Kidney (tissue), 14 donors: ENCODE results near the gene CNTF. TPM values are rescaled to one million over a fixed set of nuclear protein-coding genes. Genes with fewer than 3 reads are reported as not detected.

ENCODE experiments used
- DNase-seq, 5 donors: peaks; one replicate each; pipeline ENCODE4 v3.0.0-alpha.2; 2013 to 2020
- FAIRE-seq: peaks from 2 replicates; lab custom pipeline; 2012; peaks lifted over from hg19 to GRCh38; lab: Jason Lieb, UNC
- H3K27ac ChIP-seq, 2 donors: one replicate each; pipeline ENCODE4 v1.7.0; 2013; ENCODE audit warnings: low read depth in 2 of 2, low read length in 2 of 2, inconsistent platforms in 1 of 2
- H3K27me3 ChIP-seq: one replicate; pipeline ENCODE4 v1.7.1; 2013; ENCODE audit warnings: low read length, inconsistent platforms; ENCODE audit not compliant: control insufficient read depth, insufficient read depth
- H3K36me3 ChIP-seq, 3 donors: one replicate each; pipeline versions ENCODE4 v1.7.0 to v1.7.1; 2013; ENCODE audit warnings: low read length in 3 of 3, control low read depth in 1 of 3, inconsistent platforms in 1 of 3; ENCODE audit not compliant: insufficient read depth in 3 of 3, control insufficient read depth in 2 of 3
- H3K4me1 ChIP-seq, 3 donors: one replicate each; pipeline versions ENCODE4 v1.7.0 to v1.7.1; 2013; ENCODE audit warnings: low read length in 3 of 3, inconsistent platforms in 1 of 3, low read depth in 1 of 3; ENCODE audit not compliant: control insufficient read depth in 2 of 3, insufficient read depth in 2 of 3
- H3K4me3 ChIP-seq, 3 donors: one replicate each; pipeline versions ENCODE4 v1.7.0 to v1.8.1; 2013; ENCODE audit warnings: low read length in 3 of 3, control low read depth in 1 of 3, inconsistent platforms in 1 of 3
- H3K9ac ChIP-seq, 3 donors: one replicate each; pipeline versions ENCODE4 v1.7.0 to v1.7.1; 2013; ENCODE audit warnings: low read length in 3 of 3, control low read depth in 1 of 3, inconsistent platforms in 1 of 3
- H3K9me3 ChIP-seq, 3 donors: one replicate each; pipeline versions ENCODE4 v1.7.0 to v1.7.1; 2013; ENCODE audit warnings: low read length in 3 of 3, control low read depth in 1 of 3, inconsistent platforms in 1 of 3; ENCODE audit not compliant: control insufficient read depth in 2 of 3, insufficient read depth in 1 of 3
- CTCF ChIP-seq: IDR thresholded peaks from 3 replicates; pipeline ENCODE4 v1.5.1; 2012; ENCODE audit warnings: mild to moderate bottlenecking, moderate library complexity, borderline replicate concordance; ENCODE audit not compliant: insufficient read depth; ENCODE audit errors: extremely low read depth
- intact Hi-C: fragments of 100-400 bp; cut with DNase I; formaldehyde crosslinking; loops from one replicate; pipeline ENCODE4 v1.11.1; 2022
- polyA plus RNA-seq: library from polyadenylated mRNA; stranded (reverse); fragments of 350-450 nt; fragmentation: Illumina TruSeq; extraction: RNeasy Lipid Tissue Mini Kit (QIAGEN cat#74804); gene quantifications from one replicate; pipeline ENCODE4 v1.2.3, GENCODE V29; 2014; ENCODE audit warnings: low read depth, low replicate concordance; ENCODE audit not compliant: insufficient read depth
- total RNA-seq: library from RNA; stranded (reverse); fragmentation: NEBNext Ultra II Directional; extraction: Animal tissue kit (Norgen Biotek cat#: 25700); gene quantifications from one replicate; pipeline ENCODE4 v1.2.1, GENCODE V29; 2021
- donor health status: control.
- donor health status: control.
- donor health status: control.
- donor health status: control.
- donor health status: control.
- donor health status: DM: yes; HTN: yes; CAD: no.
- donor health status: Normal renal cell carcinoma (clear cell type).

CNTF gene
- total and polyA plus RNA-seq, 2 donors from 2014 or later, result 0.41 to 1.2 TPM

- no peaks in the 10 kb centered on the region for H3K9me3 ChIP-seq
- H3K4me3 ChIP-seq, result no peak overlapping the region
- H3K9ac ChIP-seq, result no peak overlapping the region
- FAIRE-seq (no peak), DNase-seq (no peak)
- TF ChIP-seq CTCF, result no peak
- H3K27me3 ChIP-seq, result no peaks in the 10 kb centered on the region
- peaks cover 0 to 6% (median 0%) of the 10 kb centered on the region in 3 donors for H3K4me1 ChIP-seq
- peaks cover 9 to 70% (median 35%) of the 10 kb centered on the region in 3 donors for H3K36me3 ChIP-seq
- intact Hi-C loops, result no loop called here
- no peak overlapping the region for H3K27ac ChIP-seq
Observed at GRCh38 chr11:58616594-58616993, 5.9 kb upstream of the CNTF start.

- Histone ChIP-seq H3K9ac (no peak overlapping the region), H3K4me1 (peaks cover 0 to 6% (median 0%) of the 10 kb centered on the region in 3 donors), H3K27me3 (no peaks in the 10 kb centered on the region), H3K27ac (no peak overlapping the region), H3K36me3 (peaks cover 5 to 63% (median 33%) of the 10 kb centered on the region in 3 donors), H3K4me3 (no peak overlapping the region), H3K9me3 (no peaks in the 10 kb centered on the region)
- DNase-seq (no peak), FAIRE-seq (no peak)
- intact Hi-C loops, result no loop called here
- TF ChIP-seq CTCF, result no peak
Observed at GRCh38 chr11:58617976-58618557, 4.4 kb upstream of the CNTF start.

- no peaks in the 10 kb centered on the region for H3K9me3 ChIP-seq
- peaks cover 0 to 13% (median 2%) of the 10 kb centered on the region in 3 donors for H3K4me1 ChIP-seq
- peaks cover 7 to 42% (median 32%) of the 10 kb centered on the region in 3 donors for H3K36me3 ChIP-seq
- FAIRE-seq (no peak), DNase-seq (no peak)
- H3K9ac ChIP-seq, result no peak overlapping the region
- H3K27ac ChIP-seq, result no peak overlapping the region
- H3K27me3 ChIP-seq, result no peaks in the 10 kb centered on the region
- no peak for TF ChIP-seq CTCF
- H3K4me3 ChIP-seq, result no peak overlapping the region
- intact Hi-C loops, result no loop called here
Observed at GRCh38 chr11:58621586-58622262, 741 bp upstream of the CNTF start.
